ENCODE results near the gene MPO. TPM values are rescaled to one million over a fixed set of nuclear protein-coding genes. Genes with fewer than 3 reads are reported as not detected.

The MPO gene
- total and polyA plus RNA-seq, 2 of the 8 experiments (the other 6 are each of a cell fraction or from before 2014, with no cell fraction given) = 0.06 to 0.74 TPM

DNA sequence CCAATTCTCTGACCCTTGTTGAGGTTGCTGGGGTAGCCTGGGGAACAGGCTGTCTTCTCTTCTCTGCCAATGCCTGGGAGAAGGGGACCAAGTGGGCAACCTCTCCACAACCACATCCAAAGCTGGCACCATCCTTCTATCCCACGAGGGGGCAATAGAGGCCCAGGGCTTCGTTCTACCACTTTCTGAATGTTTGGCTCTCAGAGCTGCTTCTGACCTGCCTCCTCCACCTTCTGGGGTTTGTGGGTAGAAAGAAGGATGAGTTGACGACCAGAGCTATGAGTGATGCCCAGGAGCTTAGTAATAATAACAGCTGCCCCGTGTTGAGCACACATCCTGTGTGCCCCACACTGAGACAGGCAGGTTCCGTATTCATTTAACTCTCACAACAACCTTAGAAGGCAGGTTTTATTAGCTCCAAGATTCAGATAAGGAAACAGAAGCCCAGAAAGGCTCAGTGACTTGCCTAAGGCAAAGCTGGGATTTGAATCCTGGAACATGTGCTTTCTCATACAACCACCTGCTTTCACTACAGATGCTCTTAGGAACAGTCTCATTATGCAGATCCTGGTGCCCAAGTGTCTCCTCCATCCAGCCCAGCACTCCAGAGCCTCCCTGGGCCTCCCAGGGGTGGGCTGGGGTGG is 36.8 kb upstream of the MPO start (continued):
- no peak for TF ChIP-seq TAF7 (optimal IDR thresholded peaks at IDR 0.05; ENCODE audit: borderline replicate concordance, low read depth, low read length)
- TF ChIP-seq TCF12 (IDR thresholded peaks at IDR 0.05; ENCODE audit: low read depth, low read length) = no peak
- TF ChIP-seq YY1 (IDR thresholded peaks at IDR 0.05; ENCODE audit: low read depth, low read length) = 0 out of 2 replicates have a peak, but pooled peaks have one; percentile 12
- TF ChIP-seq, protein P1, sequence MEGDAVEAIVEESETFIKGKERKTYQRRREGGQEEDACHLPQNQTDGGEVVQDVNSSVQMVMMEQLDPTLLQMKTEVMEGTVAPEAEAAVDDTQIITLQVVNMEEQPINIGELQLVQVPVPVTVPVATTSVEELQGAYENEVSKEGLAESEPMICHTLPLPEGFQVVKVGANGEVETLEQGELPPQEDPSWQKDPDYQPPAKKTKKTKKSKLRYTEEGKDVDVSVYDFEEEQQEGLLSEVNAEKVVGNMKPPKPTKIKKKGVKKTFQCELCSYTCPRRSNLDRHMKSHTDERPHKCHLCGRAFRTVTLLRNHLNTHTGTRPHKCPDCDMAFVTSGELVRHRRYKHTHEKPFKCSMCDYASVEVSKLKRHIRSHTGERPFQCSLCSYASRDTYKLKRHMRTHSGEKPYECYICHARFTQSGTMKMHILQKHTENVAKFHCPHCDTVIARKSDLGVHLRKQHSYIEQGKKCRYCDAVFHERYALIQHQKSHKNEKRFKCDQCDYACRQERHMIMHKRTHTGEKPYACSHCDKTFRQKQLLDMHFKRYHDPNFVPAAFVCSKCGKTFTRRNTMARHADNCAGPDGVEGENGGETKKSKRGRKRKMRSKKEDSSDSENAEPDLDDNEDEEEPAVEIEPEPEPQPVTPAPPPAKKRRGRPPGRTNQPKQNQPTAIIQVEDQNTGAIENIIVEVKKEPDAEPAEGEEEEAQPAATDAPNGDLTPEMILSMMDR (IDR thresholded peaks at IDR 0.05; ENCODE audit: control extremely low read depth in 1 of 3, insufficient read depth in 1 of 3, low read depth in 1 of 3, low read length in 3 of 3) = peak; percentile 71 to 87 (median 83)
- TF ChIP-seq SIX5 (IDR thresholded peaks at IDR 0.05; ENCODE audit: low read depth, low read length) = no peak
- TF ChIP-seq ASH2L (IDR thresholded peaks at IDR 0.05; ENCODE audit: low read length) = no peak
- TF ChIP-seq EGR1 (IDR thresholded peaks at IDR 0.05; ENCODE audit: borderline replicate concordance, low read depth, low read length) = no peak
- TF ChIP-seq RNF2 (IDR thresholded peaks at IDR 0.05; ENCODE audit: borderline replicate concordance, low read depth, low read length, missing control alignments, poor library complexity, severe bottlenecking) = no peak
